Activated B cell treated with CpG ODN at 0.5 μM for 24 hours (primary cell): ENCODE results near the gene GABRP. TPM values are rescaled to one million over a fixed set of nuclear protein-coding genes. Genes with fewer than 3 reads are reported as not detected.
"Not testable (repeated sequence)": the region's sequence is repeated elsewhere in the genome, so short reads cannot be mapped to it uniquely, and the experiment has no call there.

Source experiments
- ATAC-seq: fragments of 200-7000 bp; cut with Tn5 transposase; one replicate; pipeline ENCODE4 v1.10.0; 2021; ENCODE audit warnings: low read depth, mild to moderate bottlenecking, moderate library complexity
- CTCF ChIA-PET: fragments of 350-600 bp; sonication (Branson Sonifier 250); formaldehyde crosslinking; loops from one replicate; lab custom pipeline; 2021; ENCODE audit warnings: antibody characterized with exemption; lab: Charles Lee
- POLR2A ChIA-PET: fragments of 350-600 bp; sonication (Branson Sonifier 250); formaldehyde crosslinking; loops from one replicate; lab custom pipeline; 2021; ENCODE audit warnings: antibody characterized with exemption; lab: Charles Lee
- DNase-seq: peaks from one replicate; pipeline ENCODE4 v3.0.0; 2022
- H3K27ac Mint-ChIP-seq: one replicate; pipeline ENCODE4 v1.8.0; 2020; ENCODE audit warnings: mixed read lengths
- H3K27me3 Mint-ChIP-seq: one replicate; pipeline ENCODE4 v1.8.0; 2021; ENCODE audit warnings: mixed read lengths
- H3K36me3 Mint-ChIP-seq: one replicate; pipeline ENCODE4 v1.8.0; 2021; ENCODE audit warnings: low read depth, mixed read lengths
- H3K4me1 Mint-ChIP-seq: one replicate; pipeline ENCODE4 v1.8.0; 2021; ENCODE audit warnings: mixed read lengths
- H3K4me3 Mint-ChIP-seq: one replicate; pipeline ENCODE4 v1.8.0; 2020; ENCODE audit warnings: mild to moderate bottlenecking, mixed read lengths
- H3K9me3 Mint-ChIP-seq: one replicate; pipeline ENCODE4 v1.8.0; 2020; ENCODE audit warnings: mixed read lengths
- CTCF ChIP-seq: fragments of 200-600 bp; IDR thresholded peaks from one replicate; pipeline ENCODE4 v1.8.0; 2022; ENCODE audit warnings: antibody characterized with exemption, mild to moderate bottlenecking
- intact Hi-C: fragments of 100-400 bp; cut with micrococcal nuclease; formaldehyde crosslinking; loops from one replicate; pipeline ENCODE4 v1.15.1; 2024
- total RNA-seq: library from RNA; stranded (reverse); gene quantifications from 2 replicates; pipeline ENCODE4 v1.2.3, GENCODE V29; 2022

The GABRP gene
- total RNA-seq, 1 donor from 2014 or later: not detected

- Mint-ChIP-seq H3K27ac (no peak overlapping the region), H3K27me3 (peaks cover 15% of the 10 kb centered on the region), H3K36me3 (no peaks in the 10 kb centered on the region), H3K9me3 (no peaks in the 10 kb centered on the region), H3K4me3 (no peak overlapping the region), H3K4me1 (no peaks in the 10 kb centered on the region)
- DNase-seq: no peak
- ChIA-PET CTCF (no interaction called here), POLR2A (no interaction called here)
- TF ChIP-seq CTCF: no peak
- intact Hi-C loops: no loop called here
- no peak for ATAC-seq
Measured at GRCh38 chr5:170750791-170751190, 32.7 kb upstream of the GABRP start.

DNA sequence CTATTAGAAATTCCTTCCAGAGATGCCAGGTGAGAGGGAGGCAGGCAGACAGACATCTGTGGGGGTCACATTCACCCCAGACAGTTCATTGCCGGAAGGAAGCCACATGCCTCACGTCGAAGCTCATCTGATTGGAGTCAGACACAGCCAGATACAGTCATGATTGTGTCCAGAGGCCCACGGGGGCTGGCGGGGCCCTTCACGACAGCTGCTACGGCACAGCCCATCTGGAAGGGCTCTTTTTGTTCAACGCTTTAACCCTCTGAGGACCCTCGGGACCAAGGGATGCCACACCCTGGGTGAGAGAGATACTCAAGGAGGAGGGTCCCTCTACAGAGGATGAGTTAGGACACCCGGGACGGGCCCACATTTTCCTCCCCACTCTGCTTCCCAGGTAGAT is 31.9 kb upstream of the GABRP start:
- no peak for TF ChIP-seq CTCF
- intact Hi-C loops: no loop called here
- no peaks in the 10 kb centered on the region for H3K4me1 Mint-ChIP-seq
- CTCF ChIA-PET: no interaction called here
- no peaks in the 10 kb centered on the region for H3K9me3 Mint-ChIP-seq
- no peak for DNase-seq
- H3K27me3 Mint-ChIP-seq: peaks cover 15% of the 10 kb centered on the region
- ATAC-seq: no peak
- POLR2A ChIA-PET: no interaction called here
- H3K4me3 Mint-ChIP-seq: no peak overlapping the region
- H3K36me3 Mint-ChIP-seq: no peaks in the 10 kb centered on the region
- no peak overlapping the region for H3K27ac Mint-ChIP-seq

GRCh38 chr5:170752257-170753215 is 31.0 kb upstream of the GABRP start:
- ChIA-PET CTCF (no interaction called here), POLR2A (interaction anchor here (0.6 kb wide), 1 partner anchor 1116 kb away, joined by 7 read pairs; the partner anchor contains the start of gene DOCK2)
- TF ChIP-seq CTCF: no peak
- Mint-ChIP-seq H3K27me3 (peaks cover 13% of the 10 kb centered on the region), H3K4me3 (no peak overlapping the region), H3K4me1 (no peaks in the 10 kb centered on the region), H3K9me3 (no peaks in the 10 kb centered on the region), H3K36me3 (no peaks in the 10 kb centered on the region), H3K27ac (no peak overlapping the region)
- DNase-seq (no peak), ATAC-seq (no peak)
- intact Hi-C loops: no loop called here

GRCh38 chr5:170753311-170753710 is 30.2 kb upstream of the GABRP start:
- CTCF ChIA-PET: no interaction called here
- TF ChIP-seq CTCF: no peak
- POLR2A ChIA-PET: no interaction called here
- no peaks in the 10 kb centered on the region for H3K36me3 Mint-ChIP-seq
- no peak overlapping the region for H3K4me3 Mint-ChIP-seq
- H3K27ac Mint-ChIP-seq: no peak overlapping the region
- DNase-seq (no peak), ATAC-seq (no peak)
- H3K27me3 Mint-ChIP-seq: peaks cover 8% of the 10 kb centered on the region
- no peaks in the 10 kb centered on the region for H3K4me1 Mint-ChIP-seq
- no peaks in the 10 kb centered on the region for H3K9me3 Mint-ChIP-seq
- intact Hi-C loops: no loop called here

DNA sequence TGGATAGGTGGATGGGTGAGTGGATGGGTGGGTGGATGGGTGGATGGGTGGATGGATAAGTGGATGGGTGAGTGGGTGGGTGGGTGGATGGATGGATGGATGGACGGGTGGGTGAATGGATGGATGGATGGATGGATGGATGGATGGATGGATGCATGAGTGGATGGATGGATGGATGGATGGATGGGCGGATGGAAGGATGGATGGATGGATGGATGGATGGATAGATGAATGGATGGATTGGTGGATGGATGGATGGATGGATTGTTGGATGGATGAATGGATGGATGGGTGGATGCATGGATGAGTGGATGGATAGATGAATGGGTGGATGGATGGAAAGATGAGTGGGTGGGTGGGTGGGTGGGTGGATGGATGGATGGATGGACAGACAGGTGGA is 29.0 kb upstream of the GABRP start:
- H3K4me1 Mint-ChIP-seq, H3K27ac Mint-ChIP-seq, DNase-seq, POLR2A ChIA-PET, H3K36me3 Mint-ChIP-seq, H3K27me3 Mint-ChIP-seq, intact Hi-C loops, ATAC-seq, H3K4me3 Mint-ChIP-seq, CTCF ChIA-PET, H3K9me3 Mint-ChIP-seq: not testable (repeated sequence)
